Mesendoderm (in vitro differentiated cells): ENCODE data around the gene POLR2L.

Source experiments
- DNase-seq: peaks from one replicate; pipeline ENCODE4 v3.0.0; 2013
- H2AK5ac ChIP-seq: 2 replicates; pipeline ENCODE4 v1.6.1; 2013; ENCODE audit warnings: low read length, inconsistent platforms
- H2BK120ac ChIP-seq: 2 replicates; pipeline ENCODE4 v1.6.1; 2013; ENCODE audit warnings: low read depth, mild to moderate bottlenecking, low read length, moderate library complexity, mixed read lengths
- H2BK15ac ChIP-seq: replicated peaks from 2 replicates; pipeline ENCODE4 v1.6.1; 2013; ENCODE audit warnings: low read depth, mild to moderate bottlenecking, moderate library complexity
- H2BK5ac ChIP-seq: 2 replicates; pipeline ENCODE4 v1.6.1; 2013; ENCODE audit warnings: low read length, inconsistent platforms
- H3K18ac ChIP-seq: 2 replicates; pipeline ENCODE4 v1.6.1; 2013; ENCODE audit warnings: mild to moderate bottlenecking, low read length, mixed read lengths
- H3K23ac ChIP-seq: one replicate; pipeline ENCODE4 v1.6.1; 2013; ENCODE audit warnings: low read length
- H3K27ac ChIP-seq: 2 replicates; pipeline ENCODE4 v1.5.1; 2013; ENCODE audit warnings: low read depth, mild to moderate bottlenecking, inconsistent platforms, low read length, moderate library complexity
- H3K27me3 ChIP-seq: 2 replicates; pipeline ENCODE4 v1.6.1; 2013; ENCODE audit warnings: low read length, control low read depth, mild to moderate bottlenecking, inconsistent platforms; ENCODE audit not compliant: insufficient read depth, poor library complexity
- H3K36me3 ChIP-seq: 2 replicates; pipeline ENCODE4 v1.6.1; 2013; ENCODE audit warnings: low read length, inconsistent platforms; ENCODE audit not compliant: control insufficient read depth, insufficient read depth
- H3K4ac ChIP-seq: one replicate; pipeline ENCODE4 v1.6.1; 2013; ENCODE audit warnings: low read depth, mild to moderate bottlenecking, low read length, moderate library complexity
- H3K4me1 ChIP-seq: 2 replicates; pipeline ENCODE4 v1.6.1; 2013; ENCODE audit warnings: low read depth, low read length, inconsistent platforms; ENCODE audit not compliant: control insufficient read depth
- H3K4me2 ChIP-seq: 2 replicates; pipeline ENCODE4 v1.6.1; 2013; ENCODE audit warnings: low read length
- H3K4me3 ChIP-seq: 2 replicates; pipeline ENCODE4 v1.5.1; 2013; ENCODE audit warnings: mild to moderate bottlenecking, low read length
- H3K56ac ChIP-seq: one replicate; pipeline ENCODE4 v1.6.1; 2013; ENCODE audit warnings: low read length
- H3K79me1 ChIP-seq: 2 replicates; pipeline ENCODE4 v1.6.1; 2013; ENCODE audit warnings: low read length, inconsistent platforms
- H3K79me2 ChIP-seq: 2 replicates; pipeline ENCODE4 v1.6.1; 2013; ENCODE audit warnings: mild to moderate bottlenecking, low read length; ENCODE audit not compliant: control insufficient read depth, insufficient read depth
- H3K9ac ChIP-seq: 2 replicates; pipeline ENCODE4 v1.6.1; 2013; ENCODE audit warnings: low read length, inconsistent platforms
- H4K5ac ChIP-seq: one replicate; pipeline ENCODE4 v1.6.1; 2013; ENCODE audit warnings: low read length
- H4K8ac ChIP-seq: one replicate; pipeline ENCODE4 v1.6.1; 2013; ENCODE audit warnings: low read depth, mild to moderate bottlenecking, control low read depth, low read length, moderate library complexity
- WGBS: extraction: QIAGEN DNeasy Blood & Tissue Kit; methylation state at CpG from one replicate; pipeline ENCODE4 v1.1.7; 2013; ENCODE audit warnings: low lambda C conversion rate, missing lambda C conversion rate; ENCODE audit not compliant: insufficient coverage; ENCODE audit errors: extremely low coverage; 5-methylcytosine and 5-hydroxymethylcytosine counted together

The POLR2L gene

GRCh38 chr11:804599-804964, 37.7 kb downstream of the POLR2L start:
- no peaks in the 10 kb centered on the region for H3K27me3 ChIP-seq
- H3K18ac ChIP-seq: peak overlapping the region; percentile 73
- no peak overlapping the region for H4K5ac ChIP-seq
- H3K4me3 ChIP-seq: peak overlapping the region; percentile 28
- peak overlapping the region; percentile 88 for H3K56ac ChIP-seq
- peak overlapping the region; percentile 91 for H3K4me2 ChIP-seq
- peaks cover 8% of the 10 kb centered on the region for H3K79me2 ChIP-seq
- H3K23ac ChIP-seq: peak overlapping the region; percentile 89
- no peak overlapping the region for H2AK5ac ChIP-seq
- no peak overlapping the region for H2BK5ac ChIP-seq
- no peak for DNase-seq
- H4K8ac ChIP-seq: peak overlapping the region; percentile 77
- peak overlapping the region; percentile 81 for H3K4ac ChIP-seq
- H3K4me1 ChIP-seq: peaks cover 4% of the 10 kb centered on the region
- no peaks in the 10 kb centered on the region for H3K36me3 ChIP-seq
- peak overlapping the region; percentile 9 for H2BK120ac ChIP-seq
- WGBS: no CpG with 5 or more reads among the region's 18 CpGs
- H2BK15ac ChIP-seq: no peak overlapping the region
- peaks cover 2% of the 10 kb centered on the region for H3K79me1 ChIP-seq
- peak overlapping the region; percentile 58 for H3K27ac ChIP-seq
- peak overlapping the region; percentile 91 for H3K9ac ChIP-seq

- Histone ChIP-seq H3K23ac (peak overlapping the region; percentile 89), H3K18ac (peak overlapping the region; percentile 73), H3K27ac (no peak overlapping the region)
Measured at GRCh38 chr11:803770-804598, 38.3 kb downstream of the POLR2L start.

GRCh38 chr11:803467-803742, 38.9 kb downstream of the POLR2L start:
- Histone ChIP-seq H3K79me2 (peaks cover under 1% of the 10 kb centered on the region), H3K56ac (no peak overlapping the region), H2AK5ac (no peak overlapping the region), H3K4ac (no peak overlapping the region), H3K4me1 (peaks cover 4% of the 10 kb centered on the region), H2BK5ac (no peak overlapping the region), H4K8ac (no peak overlapping the region), H3K36me3 (no peaks in the 10 kb centered on the region), H3K4me2 (no peak overlapping the region), H3K9ac (no peak overlapping the region), H3K27me3 (no peaks in the 10 kb centered on the region), H3K27ac (no peak overlapping the region), H3K4me3 (no peak overlapping the region), H3K79me1 (no peaks in the 10 kb centered on the region), H2BK120ac (no peak overlapping the region), H4K5ac (no peak overlapping the region), H3K23ac (no peak overlapping the region), H3K18ac (no peak overlapping the region), H2BK15ac (no peak overlapping the region)
- DNase-seq: no peak
- WGBS: no CpG with 5 or more reads among the region's 8 CpGs

More at GRCh38 chr11:803770-804598, 38.3 kb downstream of the POLR2L start:
- H4K8ac ChIP-seq: no peak overlapping the region
- no peak overlapping the region for H2BK5ac ChIP-seq
- no CpG with 5 or more reads among the region's 26 CpGs for WGBS
- peak overlapping the region; percentile 9 for H2BK120ac ChIP-seq
- H3K4me3 ChIP-seq: no peak overlapping the region
- no peak overlapping the region for H4K5ac ChIP-seq
- peaks cover 6% of the 10 kb centered on the region for H3K79me2 ChIP-seq
- peaks cover 4% of the 10 kb centered on the region for H3K4me1 ChIP-seq
- H3K36me3 ChIP-seq: no peaks in the 10 kb centered on the region
- H2AK5ac ChIP-seq: no peak overlapping the region
- no peak for DNase-seq
- H3K4me2 ChIP-seq: peak overlapping the region; percentile 91
- no peaks in the 10 kb centered on the region for H3K27me3 ChIP-seq
- peak overlapping the region; percentile 81 for H3K4ac ChIP-seq
- peak overlapping the region; percentile 91 for H3K9ac ChIP-seq
- H3K79me1 ChIP-seq: peaks cover 2% of the 10 kb centered on the region
- no peak overlapping the region for H2BK15ac ChIP-seq
- peak overlapping the region; percentile 88 for H3K56ac ChIP-seq

- no peaks in the 10 kb centered on the region for H3K79me1 ChIP-seq
- no CpG with 5 or more reads among the region's 28 CpGs for WGBS
- H3K27me3 ChIP-seq: no peaks in the 10 kb centered on the region
- H2BK5ac ChIP-seq: no peak overlapping the region
- H3K9ac ChIP-seq: no peak overlapping the region
- H3K36me3 ChIP-seq: no peaks in the 10 kb centered on the region
- no peak overlapping the region for H3K4ac ChIP-seq
- H3K4me2 ChIP-seq: no peak overlapping the region
- H3K79me2 ChIP-seq: no peaks in the 10 kb centered on the region
- H3K56ac ChIP-seq: no peak overlapping the region
- no peak overlapping the region for H2AK5ac ChIP-seq
- no peak overlapping the region for H4K5ac ChIP-seq
- no peak overlapping the region for H3K4me3 ChIP-seq
- no peak overlapping the region for H3K23ac ChIP-seq
- no peak overlapping the region for H3K27ac ChIP-seq
- no peak overlapping the region for H3K18ac ChIP-seq
- H2BK120ac ChIP-seq: no peak overlapping the region
- peaks cover 4% of the 10 kb centered on the region for H3K4me1 ChIP-seq
- H4K8ac ChIP-seq: no peak overlapping the region
- no peak overlapping the region for H2BK15ac ChIP-seq
- no peak for DNase-seq
Measured at GRCh38 chr11:802693-803466, 39.4 kb downstream of the POLR2L start.

- H3K9ac ChIP-seq: no peak overlapping the region
- H2AK5ac ChIP-seq: no peak overlapping the region
- DNase-seq: no peak
- H4K8ac ChIP-seq: no peak overlapping the region
- no peaks in the 10 kb centered on the region for H3K79me1 ChIP-seq
- H2BK120ac ChIP-seq: no peak overlapping the region
- H3K79me2 ChIP-seq: no peaks in the 10 kb centered on the region
- H3K36me3 ChIP-seq: no peaks in the 10 kb centered on the region
- peaks cover 4% of the 10 kb centered on the region for H3K4me1 ChIP-seq
- H3K23ac ChIP-seq: no peak overlapping the region
- no peak overlapping the region for H3K4me2 ChIP-seq
- no peak overlapping the region for H2BK15ac ChIP-seq
- WGBS: no CpG with 5 or more reads among the region's 21 CpGs
- H3K4ac ChIP-seq: no peak overlapping the region
- H3K56ac ChIP-seq: no peak overlapping the region
- no peak overlapping the region for H3K27ac ChIP-seq
- H3K4me3 ChIP-seq: no peak overlapping the region
- H2BK5ac ChIP-seq: no peak overlapping the region
- no peak overlapping the region for H3K18ac ChIP-seq
- no peaks in the 10 kb centered on the region for H3K27me3 ChIP-seq
- H4K5ac ChIP-seq: no peak overlapping the region
Measured at GRCh38 chr11:802018-802617, 40.2 kb downstream of the POLR2L start.
